ENCODE data around the gene LIFR.

The LIFR gene

DNA sequence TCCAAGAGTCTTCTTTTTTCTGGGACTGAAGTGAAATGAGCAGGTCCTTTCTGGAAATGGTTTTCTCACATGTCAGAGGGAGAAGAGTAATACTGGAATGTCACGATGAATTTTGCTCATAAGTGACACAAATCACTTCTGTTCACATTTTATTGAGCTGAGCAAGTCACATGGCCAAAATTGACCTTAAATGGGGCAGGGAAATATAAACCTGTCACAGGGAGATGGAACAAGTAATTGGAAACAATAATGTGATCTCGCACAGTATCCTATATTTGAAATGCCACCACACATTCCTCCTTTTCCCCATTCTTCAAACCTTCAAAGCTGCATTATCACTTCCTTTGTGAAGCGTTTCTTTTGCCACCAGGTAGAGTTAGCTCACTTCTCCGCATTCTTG lies 25.2 kb upstream of the LIFR start:
- DNase-seq (ENCODE audit: low spot score): no peak
- TF ChIP-seq CTCF (IDR thresholded peaks at IDR 0.05): no peak
- H3K4me3 ChIP-seq: no peak overlapping the region
- H3K27ac ChIP-seq: no peak overlapping the region

DNA sequence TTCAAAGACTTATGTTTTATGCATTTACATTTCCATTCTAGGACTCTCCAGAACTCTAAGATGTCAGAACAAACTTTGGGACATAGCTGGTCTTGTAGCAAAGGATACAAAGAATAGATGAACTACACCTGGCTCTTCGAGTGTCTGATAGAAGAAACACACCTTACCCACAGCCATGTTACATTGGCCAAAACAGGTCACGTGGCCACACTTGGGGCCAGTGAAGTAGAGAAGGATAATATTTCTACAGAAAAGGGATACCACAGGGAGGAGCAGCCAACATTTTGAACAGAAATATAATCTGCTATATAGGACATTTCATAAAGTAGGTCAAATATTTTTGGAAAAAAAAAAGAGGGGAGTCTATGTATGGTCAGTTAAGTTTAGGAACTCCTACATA lies 22.7 kb upstream of the LIFR start:
- H3K27ac ChIP-seq: no peak overlapping the region
- DNase-seq (ENCODE audit: low spot score): no peak
- no peak overlapping the region for H3K4me3 ChIP-seq
- TF ChIP-seq CTCF (IDR thresholded peaks at IDR 0.05): no peak

GRCh38 chr5:38576961-38577684 lies 20.7 kb upstream of the LIFR start:
- Histone ChIP-seq H3K4me3 (no peak overlapping the region), H3K27ac (no peak overlapping the region)
- no peak for DNase-seq (ENCODE audit: low spot score)
- no peak for TF ChIP-seq CTCF (IDR thresholded peaks at IDR 0.05)

GRCh38 chr5:38576442-38576841 lies 20.0 kb upstream of the LIFR start:
- no peak for TF ChIP-seq CTCF (IDR thresholded peaks at IDR 0.05)
- Histone ChIP-seq H3K4me3 (no peak overlapping the region), H3K27ac (no peak overlapping the region)
- no peak for DNase-seq (ENCODE audit: low spot score)

GRCh38 chr5:38575476-38575875 lies 19.0 kb upstream of the LIFR start:
- H3K4me3 ChIP-seq: no peak overlapping the region
- H3K27ac ChIP-seq: no peak overlapping the region
- DNase-seq (ENCODE audit: low spot score): no peak
- no peak for TF ChIP-seq CTCF (IDR thresholded peaks at IDR 0.05)

DNA sequence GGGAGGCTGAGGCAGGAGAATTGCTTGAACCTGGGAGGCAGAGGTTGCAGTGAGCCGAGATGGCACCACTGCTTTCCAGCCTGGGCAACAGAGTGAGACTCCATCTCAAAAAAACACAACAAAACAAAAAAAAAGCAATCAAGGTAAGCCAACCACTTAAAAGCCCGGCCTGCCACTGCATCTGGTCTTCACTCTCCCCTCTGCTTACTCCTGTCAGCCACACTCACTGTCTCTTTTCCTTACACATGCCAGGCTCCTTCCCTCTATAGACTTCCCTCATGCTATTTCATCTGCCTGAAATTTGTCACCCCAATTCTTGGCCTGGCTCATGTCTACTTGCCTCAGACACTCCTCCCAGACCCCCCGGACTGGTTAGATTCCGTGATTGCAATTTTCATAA lies 17.6 kb upstream of the LIFR start:
- DNase-seq (ENCODE audit: low spot score): no peak
- Histone ChIP-seq H3K27ac (no peak overlapping the region), H3K4me3 (no peak overlapping the region)
- TF ChIP-seq CTCF (IDR thresholded peaks at IDR 0.05): no peak

DNA sequence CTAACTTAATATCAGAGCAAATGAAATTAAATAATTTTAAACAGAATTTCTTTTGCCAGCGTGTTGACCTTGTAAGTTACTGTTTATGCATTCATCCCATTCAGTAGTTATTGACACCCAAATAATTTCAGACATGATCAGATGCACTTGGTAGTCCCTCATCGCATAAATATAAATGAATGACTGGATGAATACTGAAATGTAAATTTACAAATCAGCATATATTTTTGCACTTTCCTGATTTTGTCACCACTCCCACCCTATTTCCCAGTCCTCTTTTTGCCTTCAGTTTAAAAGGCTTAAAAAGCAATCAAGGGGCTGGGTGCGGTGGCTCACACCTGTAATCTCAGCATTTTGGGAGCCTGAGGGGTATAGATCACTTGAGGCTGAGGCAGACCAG lies 17.1 kb upstream of the LIFR start:
- no peak for TF ChIP-seq CTCF (IDR thresholded peaks at IDR 0.05)
- no peak for DNase-seq (ENCODE audit: low spot score)
- H3K27ac ChIP-seq: no peak overlapping the region
- H3K4me3 ChIP-seq: no peak overlapping the region

All from coronary artery (tissue), 2 donors.